Measurements from ENCODE around the gene ZFP69.
A peak's percentile ranks its signal among the peaks of the same experiment; 100 is the strongest.

GRCh38 chr1:40449684-40450494 is 27.2 kb upstream of the ZFP69 start, which contains the start of gene ZFP69B:
- TF ChIP-seq CTCF (IDR thresholded peaks at IDR 0.05; ENCODE audit: low read depth, low read length, poor library complexity, severe bottlenecking) (peak; percentile 29), EZH2phosphoT487 (IDR thresholded peaks at IDR 0.05; ENCODE audit: borderline replicate concordance, low read length) (no peak)
